Measurements from ENCODE around the gene SESTD1. TPM values are rescaled to one million over a fixed set of nuclear protein-coding genes. Genes with fewer than 3 reads are reported as not detected.
A peak's percentile ranks its signal among the peaks of the same experiment; 100 is the strongest.
"Not testable (repeated sequence)": the region's sequence is repeated elsewhere in the genome, so short reads cannot be mapped to it uniquely, and the experiment has no call there.

Gene SESTD1
- total and polyA plus RNA-seq, 2 experiments from 2014 or later: 10.5 to 19.4 TPM

- no peak for TF ChIP-seq CTCF (IDR thresholded peaks at IDR 0.05; ENCODE audit: low read depth, low read length)
- no peak overlapping the region for H3K27ac ChIP-seq
- H3K27me3 ChIP-seq: no peaks in the 10 kb centered on the region
- H3K4me1 ChIP-seq (ENCODE audit: low read depth): no peaks in the 10 kb centered on the region
- no peak overlapping the region for H3K4me3 ChIP-seq
- no peak for DNase-seq (ENCODE audit: low read depth in 1 of 2, low spot score in 1 of 2)
- H3K9me3 ChIP-seq (ENCODE audit: low read depth): no peaks in the 10 kb centered on the region
- H3K36me3 ChIP-seq: no peaks in the 10 kb centered on the region
Measured at GRCh38 chr2:179098080-179098689, 166.4 kb downstream of the SESTD1 start.

- Histone ChIP-seq H3K27me3 (no peaks in the 10 kb centered on the region), H3K36me3 (no peaks in the 10 kb centered on the region), H3K9me3 (ENCODE audit: low read depth) (no peaks in the 10 kb centered on the region), H3K27ac (no peak overlapping the region), H3K4me1 (ENCODE audit: low read depth) (no peaks in the 10 kb centered on the region), H3K4me3 (no peak overlapping the region)
- DNase-seq (ENCODE audit: low read depth in 1 of 2, low spot score in 1 of 2): no peak
- TF ChIP-seq CTCF (IDR thresholded peaks at IDR 0.05; ENCODE audit: low read depth, low read length): no peak
Measured at GRCh38 chr2:179097131-179097530, 167.5 kb downstream of the SESTD1 start.

GRCh38 chr2:179096090-179096489, 168.5 kb downstream of the SESTD1 start:
- no peak overlapping the region for H3K27ac ChIP-seq
- H3K9me3 ChIP-seq (ENCODE audit: low read depth): no peaks in the 10 kb centered on the region
- no peaks in the 10 kb centered on the region for H3K4me1 ChIP-seq (ENCODE audit: low read depth)
- DNase-seq (ENCODE audit: low read depth in 1 of 2, low spot score in 1 of 2): no peak
- H3K4me3 ChIP-seq: no peak overlapping the region
- no peak for TF ChIP-seq CTCF (IDR thresholded peaks at IDR 0.05; ENCODE audit: low read depth, low read length)
- no peaks in the 10 kb centered on the region for H3K36me3 ChIP-seq
- H3K27me3 ChIP-seq: no peaks in the 10 kb centered on the region

GRCh38 chr2:179092912-179093311, 171.7 kb downstream of the SESTD1 start:
- not testable (repeated sequence) for H3K4me3 ChIP-seq; H3K27me3 ChIP-seq; DNase-seq (ENCODE audit: low read depth in 1 of 2, low spot score in 1 of 2); H3K36me3 ChIP-seq; H3K27ac ChIP-seq; H3K4me1 ChIP-seq (ENCODE audit: low read depth); H3K9me3 ChIP-seq (ENCODE audit: low read depth)

DNA sequence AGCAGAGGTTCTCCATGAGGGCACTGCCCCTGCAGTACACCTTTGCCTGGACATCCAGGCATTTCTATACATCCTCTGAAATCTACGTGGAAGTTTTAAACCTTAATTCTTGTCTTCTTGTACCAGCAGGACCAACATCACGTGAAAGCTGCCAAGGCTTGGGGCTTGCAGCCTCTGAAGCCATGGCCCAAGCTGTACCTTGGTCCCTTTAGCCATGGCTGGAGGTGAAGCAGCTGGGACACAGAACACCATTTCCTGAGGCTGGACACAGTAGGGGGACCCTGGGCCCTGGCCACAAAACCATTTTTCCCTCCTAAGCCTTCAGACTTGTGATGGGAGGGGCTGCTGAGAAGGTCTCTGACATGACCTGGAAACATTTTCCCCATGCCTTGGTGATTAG, 181.9 kb downstream of the SESTD1 start:
- no peaks in the 10 kb centered on the region for H3K9me3 ChIP-seq (ENCODE audit: low read depth)
- peaks cover 8% of the 10 kb centered on the region for H3K4me1 ChIP-seq (ENCODE audit: low read depth)
- no peak for TF ChIP-seq CTCF (IDR thresholded peaks at IDR 0.05; ENCODE audit: low read depth, low read length)
- no peak for DNase-seq (ENCODE audit: low read depth in 1 of 2, low spot score in 1 of 2)
- H3K36me3 ChIP-seq: no peaks in the 10 kb centered on the region
- peak overlapping the region; percentile 1 for H3K27ac ChIP-seq
- H3K4me3 ChIP-seq: no peak overlapping the region
- no peaks in the 10 kb centered on the region for H3K27me3 ChIP-seq

- DNase-seq (ENCODE audit: low read depth in 1 of 2, low spot score in 1 of 2): no peak
- Histone ChIP-seq H3K9me3 (ENCODE audit: low read depth) (no peaks in the 10 kb centered on the region), H3K36me3 (no peaks in the 10 kb centered on the region), H3K4me3 (no peak overlapping the region), H3K4me1 (ENCODE audit: low read depth) (peaks cover 8% of the 10 kb centered on the region), H3K27ac (no peak overlapping the region), H3K27me3 (no peaks in the 10 kb centered on the region)
- no peak for TF ChIP-seq CTCF (IDR thresholded peaks at IDR 0.05; ENCODE audit: low read depth, low read length)
Measured at GRCh38 chr2:179081954-179082353, 182.7 kb downstream of the SESTD1 start.
